Measurements from ENCODE around the gene XYLB.

GRCh38 chr3:38459499-38460048, 113.0 kb downstream of the XYLB start:
- TF ChIP-seq POLR2AphosphoS5 (IDR thresholded peaks at IDR 0.05; ENCODE audit: low read depth, low read length), result no peak
- TF ChIP-seq SIN3A (IDR thresholded peaks at IDR 0.05; ENCODE audit: borderline replicate concordance, insufficient read depth, low read length), result no peak
- no peak for TF ChIP-seq TAF1 (IDR thresholded peaks at IDR 0.05; ENCODE audit: borderline replicate concordance, insufficient read depth, low read length)
- TF ChIP-seq REST (IDR thresholded peaks at IDR 0.05; ENCODE audit: insufficient read depth in 1 of 2, low read depth in 2 of 2, low read length in 2 of 2), result no peak
- TF ChIP-seq FOXP2 (optimal IDR thresholded peaks at IDR 0.05; ENCODE audit: borderline replicate concordance, extremely low read depth, extremely low read length, insufficient read depth), result no peak
